Adrenal gland (tissue), 12 donors: ENCODE results near the gene GDPD1. TPM values are rescaled to one million over a fixed set of nuclear protein-coding genes. Genes with fewer than 3 reads are reported as not detected.

Experiments used
- DNase-seq, 7 donors: peaks; one replicate each; pipeline ENCODE4 v3.0.0-alpha.2; 2019 to 2020
- H3K27ac ChIP-seq, 5 donors: fragments of 200-600 bp; sonication (generic) in 4 of 5; 1 replicate in 3 of 5; 2 replicates in 2 of 5; pipeline versions ENCODE4 v1.5.1 to v1.8.0; 2016 to 2020; ENCODE audit warnings: mild to moderate bottlenecking in 1 of 5
- H3K27me3 ChIP-seq: fragments of 200-600 bp; 2 replicates; pipeline ENCODE4 v1.8.0; 2021
- H3K36me3 ChIP-seq, 2 donors: fragments of 200-600 bp; replicated peaks in 1 of 2; 1 replicate in 1 of 2; 2 replicates in 1 of 2; pipeline versions ENCODE4 v1.5.1 to v1.8.0; 2018 to 2022
- H3K4me1 ChIP-seq, 2 donors: fragments of 200-600 bp; replicated peaks in 1 of 2; 1 replicate in 1 of 2; 2 replicates in 1 of 2; pipeline versions ENCODE4 v1.5.1 to v1.8.0; 2018 to 2021
- H3K4me3 ChIP-seq, 4 donors: fragments of 200-600 bp; sonication (generic) in 3 of 4; one replicate each; pipeline ENCODE4 v1.5.1; 2016 to 2018
- H3K9me3 ChIP-seq, 3 donors: fragments of 200-600 bp; sonication (generic) in 1 of 3; replicated peaks in 1 of 3; 1 replicate in 2 of 3; 2 replicates in 1 of 3; pipeline versions ENCODE4 v1.5.1 to v1.8.0; 2016 to 2021
- CTCF ChIP-seq, 6 experiments: fragments of 450-650 bp in 4 of 6; fragments of 200-600 bp in 2 of 6; sonication (generic) in 1 of 6; IDR thresholded peaks; 1 replicate in 5 of 6; 2 replicates in 1 of 6; pipeline versions ENCODE4 v1.5.1 to v1.8.0; 2016 to 2021; ENCODE audit warnings: antibody characterized with exemption in 6 of 6, mild to moderate bottlenecking in 2 of 6, moderate library complexity in 1 of 6
- POLR2A ChIP-seq, 2 donors: fragments of 450-650 bp; IDR thresholded peaks; one replicate each; pipeline ENCODE4 v1.6.1; 2017; ENCODE audit warnings: antibody characterized with exemption in 2 of 2, mild to moderate bottlenecking in 2 of 2, moderate library complexity in 1 of 2
- WGBS, 4 donors: extraction: QIAGEN DNeasy Blood & Tissue Kit in 2 of 4; methylation state at CpG; one replicate each; pipeline versions ENCODE4 v1.1.5 to v1.1.7; 2013 to 2017; 5-methylcytosine and 5-hydroxymethylcytosine counted together
- intact Hi-C, 2 donors: fragments of 100-400 bp; cut with DNase I; formaldehyde crosslinking; loops; one replicate each; pipeline versions ENCODE4 v1.14.1 to v1.15.0; 2022 to 2023
- polyA plus RNA-seq, 3 donors: library from polyadenylated mRNA; stranded (reverse); fragments of 200-250 nt in 2 of 3; fragments of 350-450 nt in 1 of 3; fragmentation: Illumina TruSeq in 1 of 3; extraction: RNeasy Lipid Tissue Mini Kit (QIAGEN cat#74804) in 1 of 3; gene quantifications; one replicate each; pipeline ENCODE4 v1.2.3, GENCODE V29; 2013 to 2014
- total RNA-seq, 9 donors: library from RNA; depleted of rRNA in 4 of 9; stranded (reverse); fragments of >200 nt in 4 of 9; fragments of 120-200 nt in 1 of 9; fragmentation: NEBNext Ultra II Directional in 1 of 9; extraction: Animal tissue kit (Norgen Biotek cat#: 25700) in 1 of 9; gene quantifications; one replicate each; pipeline versions ENCODE4 v1.1.0 to v1.2.4, GENCODE V29; 2013 to 2023
- donor health status: healthy with polysubstance abuse.
- donor health status: Bipolar disorder and iron deficiency.
- donor health status: DM: yes; HTN: yes; CAD: no.
- donor health status: DM: no; HTN: no; CAD: no.
- donor health status: DM: no; HTN: no; CAD: no.
- donor health status: DM: yes; HTN: yes; CAD: no.

GDPD1 gene
- total and polyA plus RNA-seq, 12 donors: 0.36 to 6.1 (median 2.3) TPM

GRCh38 chr17:59292174-59292523 lies 71.8 kb downstream of the GDPD1 start:
- H3K27me3 ChIP-seq: no peaks in the 10 kb centered on the region
- no peaks in the 10 kb centered on the region for H3K4me1 ChIP-seq
- intact Hi-C loops: no loop called here
- H3K27ac ChIP-seq: no peak overlapping the region
- DNase-seq: peak in 1 of 7 donors; percentile 21
- H3K4me3 ChIP-seq: no peak overlapping the region
- TF ChIP-seq POLR2A (IDR thresholded peaks at IDR 0.05) (no peak), CTCF (IDR thresholded peaks at IDR 0.05) (no peak)
- H3K36me3 ChIP-seq: no peaks in the 10 kb centered on the region
- WGBS, 4 donors: 20 to 63% (median 52%) methylated on average over 1 of the region's 1 CpG
- no peaks in the 10 kb centered on the region for H3K9me3 ChIP-seq

DNA sequence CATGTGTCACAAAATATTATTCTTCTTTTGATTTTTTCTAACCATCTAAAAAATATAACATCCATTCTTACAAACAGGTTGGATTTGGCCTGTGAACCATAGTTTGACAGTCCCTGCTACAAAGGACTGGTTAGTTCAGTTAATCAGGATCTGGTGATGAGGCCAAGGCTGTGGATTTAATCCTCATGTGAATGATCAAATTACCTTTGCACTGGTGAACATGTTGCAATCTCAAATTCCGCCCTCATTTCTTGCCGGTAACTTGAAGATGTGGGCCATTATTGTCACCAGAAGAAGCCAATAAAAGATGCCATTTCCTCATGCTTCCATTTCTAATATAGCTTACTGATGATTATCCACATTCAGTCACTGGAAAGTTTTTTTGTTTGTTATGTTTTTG lies 75.9 kb downstream of the GDPD1 start:
- no peak overlapping the region for H3K27ac ChIP-seq
- no peaks in the 10 kb centered on the region for H3K36me3 ChIP-seq
- no peaks in the 10 kb centered on the region for H3K4me1 ChIP-seq
- TF ChIP-seq CTCF (IDR thresholded peaks at IDR 0.05): no peak
- no peak for TF ChIP-seq POLR2A (IDR thresholded peaks at IDR 0.05)
- H3K4me3 ChIP-seq: no peak overlapping the region
- intact Hi-C loops: no loop called here
- H3K27me3 ChIP-seq: no peaks in the 10 kb centered on the region
- H3K9me3 ChIP-seq: no peaks in the 10 kb centered on the region
- 92 to 100% (median 97%) methylated on average over 2 of the region's 2 CpGs for WGBS, 4 donors
- DNase-seq: no peak

DNA sequence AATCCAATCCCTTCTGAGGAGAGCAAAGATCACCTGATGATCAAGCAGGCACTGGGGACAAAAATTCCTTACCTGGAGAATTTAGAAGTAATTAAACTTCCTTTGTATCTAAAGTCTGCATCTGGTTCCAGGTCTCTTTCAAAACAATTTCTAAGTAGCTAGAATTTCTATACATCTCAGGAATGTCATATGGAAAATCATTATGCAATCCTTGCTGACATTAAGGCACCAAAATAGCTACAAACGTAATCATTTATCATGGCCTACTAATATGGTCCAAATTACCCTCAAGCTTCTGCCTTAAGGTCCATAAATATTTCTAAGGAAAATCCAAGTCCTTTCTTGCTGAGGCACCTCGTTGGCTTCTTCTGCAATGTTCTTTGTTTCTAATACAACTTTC lies 78.2 kb downstream of the GDPD1 start:
- no peaks in the 10 kb centered on the region for H3K9me3 ChIP-seq
- 56 to 70% (median 66%) methylated on average over 2 of the region's 2 CpGs for WGBS, 4 donors
- no peaks in the 10 kb centered on the region for H3K4me1 ChIP-seq
- no peaks in the 10 kb centered on the region for H3K27me3 ChIP-seq
- H3K36me3 ChIP-seq: no peaks in the 10 kb centered on the region
- intact Hi-C loops: no loop called here
- no peak overlapping the region for H3K27ac ChIP-seq
- H3K4me3 ChIP-seq: no peak overlapping the region
- DNase-seq: no peak
- TF ChIP-seq CTCF (IDR thresholded peaks at IDR 0.05): no peak
- no peak for TF ChIP-seq POLR2A (IDR thresholded peaks at IDR 0.05)

DNA sequence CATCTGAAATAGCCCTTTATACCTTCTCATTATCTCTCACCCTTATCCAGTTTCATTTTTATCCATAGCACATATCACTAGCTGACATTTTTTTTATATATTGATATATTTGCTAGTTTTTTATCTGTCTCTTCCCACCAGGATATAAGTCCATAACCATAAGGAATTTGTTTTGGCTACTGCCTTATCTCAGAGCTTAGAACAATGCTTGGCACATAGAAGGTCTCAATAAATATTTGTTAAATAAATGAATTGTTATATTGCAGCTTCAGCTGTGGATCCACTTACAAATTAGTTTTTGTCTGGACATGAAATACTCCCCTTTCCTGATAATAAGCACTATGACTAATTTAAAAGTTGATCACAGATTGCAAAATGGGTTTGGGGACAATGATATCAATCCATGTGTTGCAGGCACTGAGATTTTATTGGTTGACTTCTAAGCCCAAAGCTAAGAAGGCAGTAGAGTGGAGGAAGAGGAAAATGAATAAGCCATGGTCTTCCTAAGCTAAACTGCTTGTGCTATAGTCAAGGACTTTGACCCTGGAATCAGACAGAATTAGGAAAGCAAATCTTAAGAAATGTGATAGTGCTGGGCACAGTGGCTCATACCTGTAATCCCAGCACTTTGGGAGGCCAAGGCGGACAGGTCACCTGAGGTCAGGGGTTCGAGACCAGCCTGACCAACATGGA lies 79.2 kb downstream of the GDPD1 start:
- Histone ChIP-seq H3K4me1 (no peaks in the 10 kb centered on the region), H3K27me3 (no peaks in the 10 kb centered on the region), H3K9me3 (no peaks in the 10 kb centered on the region), H3K27ac (no peak overlapping the region), H3K36me3 (no peaks in the 10 kb centered on the region), H3K4me3 (no peak overlapping the region)
- intact Hi-C loops: no loop called here
- TF ChIP-seq POLR2A (IDR thresholded peaks at IDR 0.05): no peak
- TF ChIP-seq CTCF (IDR thresholded peaks at IDR 0.05): no peak
- DNase-seq: no peak
- WGBS, 4 donors: 79 to 89% (median 87%) methylated on average over 2 of the region's 2 CpGs
